Measurements from ENCODE around the gene DAPK1. TPM values are rescaled to one million over a fixed set of nuclear protein-coding genes. Genes with fewer than 3 reads are reported as not detected.

The DAPK1 gene
- total RNA-seq, 1 donor from 2014 or later: 196 TPM

- Histone ChIP-seq H3K4me3 (no peak overlapping the region), H3K27me3 (ENCODE audit: low read depth) (no peaks in the 10 kb centered on the region), H3K4me1 (no peaks in the 10 kb centered on the region), H3K27ac (no peak overlapping the region), H3K9me3 (no peaks in the 10 kb centered on the region), H3K36me3 (no peaks in the 10 kb centered on the region)
- TF ChIP-seq, protein P1, sequence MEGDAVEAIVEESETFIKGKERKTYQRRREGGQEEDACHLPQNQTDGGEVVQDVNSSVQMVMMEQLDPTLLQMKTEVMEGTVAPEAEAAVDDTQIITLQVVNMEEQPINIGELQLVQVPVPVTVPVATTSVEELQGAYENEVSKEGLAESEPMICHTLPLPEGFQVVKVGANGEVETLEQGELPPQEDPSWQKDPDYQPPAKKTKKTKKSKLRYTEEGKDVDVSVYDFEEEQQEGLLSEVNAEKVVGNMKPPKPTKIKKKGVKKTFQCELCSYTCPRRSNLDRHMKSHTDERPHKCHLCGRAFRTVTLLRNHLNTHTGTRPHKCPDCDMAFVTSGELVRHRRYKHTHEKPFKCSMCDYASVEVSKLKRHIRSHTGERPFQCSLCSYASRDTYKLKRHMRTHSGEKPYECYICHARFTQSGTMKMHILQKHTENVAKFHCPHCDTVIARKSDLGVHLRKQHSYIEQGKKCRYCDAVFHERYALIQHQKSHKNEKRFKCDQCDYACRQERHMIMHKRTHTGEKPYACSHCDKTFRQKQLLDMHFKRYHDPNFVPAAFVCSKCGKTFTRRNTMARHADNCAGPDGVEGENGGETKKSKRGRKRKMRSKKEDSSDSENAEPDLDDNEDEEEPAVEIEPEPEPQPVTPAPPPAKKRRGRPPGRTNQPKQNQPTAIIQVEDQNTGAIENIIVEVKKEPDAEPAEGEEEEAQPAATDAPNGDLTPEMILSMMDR (IDR thresholded peaks at IDR 0.05): no peak
- ATAC-seq (no peak), DNase-seq (no peak)
- intact Hi-C loops (cut with DNase I): no loop called here
Measured at GRCh38 chr9:87749335-87750035, 251.8 kb downstream of the DAPK1 start.

GRCh38 chr9:87750726-87751125 lies 253.1 kb downstream of the DAPK1 start:
- TF ChIP-seq, protein P1 (IDR thresholded peaks at IDR 0.05): no peak
- Histone ChIP-seq H3K4me1 (no peaks in the 10 kb centered on the region), H3K27me3 (ENCODE audit: low read depth) (no peaks in the 10 kb centered on the region), H3K27ac (no peak overlapping the region), H3K9me3 (no peaks in the 10 kb centered on the region), H3K4me3 (no peak overlapping the region), H3K36me3 (no peaks in the 10 kb centered on the region)
- ATAC-seq: no peak
- no peak for DNase-seq
- intact Hi-C loops (cut with DNase I): no loop called here

- Histone ChIP-seq H3K4me1 (no peaks in the 10 kb centered on the region), H3K4me3 (no peak overlapping the region), H3K27me3 (ENCODE audit: low read depth) (no peaks in the 10 kb centered on the region), H3K36me3 (no peaks in the 10 kb centered on the region), H3K9me3 (no peaks in the 10 kb centered on the region), H3K27ac (no peak overlapping the region)
- intact Hi-C loops (cut with DNase I): no loop called here
- DNase-seq (no peak), ATAC-seq (no peak)
- TF ChIP-seq, protein P1 (IDR thresholded peaks at IDR 0.05): no peak
Measured at GRCh38 chr9:87751423-87751822, 253.8 kb downstream of the DAPK1 start.

GRCh38 chr9:87751868-87752267 lies 254.2 kb downstream of the DAPK1 start:
- intact Hi-C loops (cut with DNase I): no loop called here
- no peak overlapping the region for H3K27ac ChIP-seq

DNA sequence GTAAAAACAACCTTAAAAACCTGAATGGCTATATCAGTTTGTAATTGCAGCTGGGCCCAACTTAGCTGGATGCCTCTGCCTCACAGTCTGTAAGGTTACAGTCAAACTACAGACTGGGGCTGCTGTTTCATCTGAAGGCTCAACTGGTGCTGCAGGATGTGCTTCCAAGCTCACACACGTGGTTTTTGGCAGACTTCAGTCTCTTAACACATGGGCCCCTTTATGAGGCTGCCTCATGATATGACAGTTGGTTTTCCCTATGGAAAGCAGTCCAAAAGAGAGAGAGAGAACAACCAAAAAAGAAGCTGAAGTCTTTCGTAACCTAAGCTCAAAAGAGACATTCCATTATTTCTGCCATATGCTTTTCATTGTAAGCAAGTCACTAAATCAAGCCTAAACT lies 255.6 kb downstream of the DAPK1 start:
- Histone ChIP-seq H3K4me3 (no peak overlapping the region), H3K36me3 (no peaks in the 10 kb centered on the region), H3K4me1 (no peaks in the 10 kb centered on the region), H3K27ac (no peak overlapping the region), H3K27me3 (ENCODE audit: low read depth) (no peaks in the 10 kb centered on the region), H3K9me3 (no peaks in the 10 kb centered on the region)
- TF ChIP-seq, protein P1 (IDR thresholded peaks at IDR 0.05): no peak
- DNase-seq (no peak), ATAC-seq (no peak)
- intact Hi-C loops (cut with DNase I): no loop called here

More at GRCh38 chr9:87751868-87752267, 254.2 kb downstream of the DAPK1 start:
- no peak for DNase-seq
- H3K9me3 ChIP-seq: no peaks in the 10 kb centered on the region
- no peaks in the 10 kb centered on the region for H3K4me1 ChIP-seq
- no peaks in the 10 kb centered on the region for H3K36me3 ChIP-seq
- H3K27me3 ChIP-seq (ENCODE audit: low read depth): no peaks in the 10 kb centered on the region
- H3K4me3 ChIP-seq: no peak overlapping the region
- TF ChIP-seq, protein P1 (IDR thresholded peaks at IDR 0.05): no peak
- no peak for ATAC-seq

Other genes starting within 250 kb of the DAPK1 start
- 208 TPM for gene CTSL, start 228.3 kb downstream of the DAPK1 start, total RNA-seq